Endothelial cell of umbilical vein (primary cell): ENCODE measurements around the gene GMPR2. TPM values are rescaled to one million over a fixed set of nuclear protein-coding genes. Genes with fewer than 3 reads are reported as not detected.

Experiments
- BruUV-seq: library from RNA; stranded (reverse); fragments of 400-500 nt; replicated peaks from 2 replicates; lab custom pipeline; 2021; lab: Mats Ljungman, UMichigan
- CTCF ChIA-PET: fragments of 300-600, 350-600 bp; sonication (Branson Sonifier 250); formaldehyde crosslinking; loops from one replicate; lab custom pipeline; 2021; ENCODE audit warnings: antibody characterized with exemption, inconsistent platforms; lab: Charles Lee
- POLR2A ChIA-PET: fragments of 300-600, 350-600 bp; sonication (Branson Sonifier 250); formaldehyde crosslinking; loops from one replicate; lab custom pipeline; 2021; ENCODE audit warnings: antibody characterized with exemption, inconsistent platforms; lab: Charles Lee
- DNase-seq: peaks from one replicate; pipeline ENCODE4 v3.0.0-alpha.2; 2011; ENCODE audit warnings: low read depth, low spot score
- FAIRE-seq: peaks from 2 replicates; lab custom pipeline; 2011; peaks lifted over from hg19 to GRCh38; lab: Jason Lieb, UNC
- H2AFZ ChIP-seq: 2 replicates; pipeline ENCODE4 v1.6.0; 2012; ENCODE audit warnings: low read depth, low read length, control low read depth, inconsistent platforms
- H3K27ac ChIP-seq: 2 replicates; pipeline ENCODE4 v1.5.1; 2011; ENCODE audit warnings: low read depth, mild to moderate bottlenecking, control low read depth, low read length, moderate library complexity; ENCODE audit not compliant: insufficient read depth
- H3K27me3 ChIP-seq, 2 experiments: 2 replicates each; pipeline versions ENCODE4 v1.6.0 to v1.6.1; 2011; ENCODE audit warnings: low read length in 2 of 2, mixed read lengths in 1 of 2; ENCODE audit not compliant: control insufficient read depth in 2 of 2, insufficient read depth in 2 of 2
- H3K36me3 ChIP-seq, 2 experiments: 2 replicates in 1 of 2; 3 replicates in 1 of 2; pipeline ENCODE4 v1.5.1; 2011; ENCODE audit warnings: low read length in 2 of 2, mild to moderate bottlenecking in 1 of 2, moderate library complexity in 1 of 2; ENCODE audit not compliant: control insufficient read depth in 2 of 2, insufficient read depth in 2 of 2; ENCODE audit errors: extremely low read depth in 1 of 2
- H3K4me1 ChIP-seq: 3 replicates; pipeline ENCODE4 v1.5.1; 2011; ENCODE audit warnings: mild to moderate bottlenecking, low read length; ENCODE audit not compliant: control insufficient read depth, insufficient read depth; ENCODE audit errors: extremely low read depth
- H3K4me2 ChIP-seq: 2 replicates; pipeline ENCODE4 v1.6.1; 2011; ENCODE audit warnings: low read length, control low read depth, mixed read lengths; ENCODE audit not compliant: insufficient read depth
- H3K4me3 ChIP-seq, 3 experiments: fragments of 200-600 bp in 1 of 3; sonication (generic), shearing (Covaris generic) in 1 of 3; replicated peaks in 1 of 3; 2 replicates each; pipeline ENCODE4 v1.5.1; 2011 to 2016; ENCODE audit warnings: control low read depth in 3 of 3, low read length in 3 of 3, mild to moderate bottlenecking in 2 of 3, inconsistent platforms in 1 of 3, low read depth in 1 of 3, moderate library complexity in 1 of 3; ENCODE audit not compliant: insufficient read depth in 1 of 3
- H3K79me2 ChIP-seq: 2 replicates; pipeline ENCODE4 v1.6.0; 2012; ENCODE audit warnings: low read length, inconsistent platforms; ENCODE audit not compliant: control insufficient read depth, insufficient read depth
- H3K9ac ChIP-seq: replicated peaks from 2 replicates; pipeline ENCODE3; 2011; ENCODE audit warnings: low read length, control low read depth; ENCODE audit not compliant: insufficient read depth; ENCODE audit errors: extremely low read depth
- H3K9me1 ChIP-seq: replicated peaks from 3 replicates; pipeline ENCODE4 v1.6.0; 2011; ENCODE audit warnings: mild to moderate bottlenecking, low read length; ENCODE audit not compliant: control insufficient read depth, insufficient read depth; ENCODE audit errors: extremely low read depth
- H3K9me3 ChIP-seq: replicated peaks from 2 replicates; pipeline ENCODE4 v1.5.1; 2012; ENCODE audit warnings: low read length, inconsistent platforms; ENCODE audit not compliant: control insufficient read depth, insufficient read depth
- H4K20me1 ChIP-seq: replicated peaks from 2 replicates; pipeline ENCODE3; 2011; ENCODE audit warnings: mild to moderate bottlenecking, low read length; ENCODE audit not compliant: control insufficient read depth, insufficient read depth; ENCODE audit errors: extremely low read depth
- CTCF ChIP-seq, 2 donors: IDR thresholded peaks; 1 replicate in 1 of 2; 2 replicates in 1 of 2; pipeline ENCODE4 v1.5.1; 2011; ENCODE audit warnings: low read length in 2 of 2, mild to moderate bottlenecking in 2 of 2, moderate library complexity in 2 of 2, control low read depth in 1 of 2, inconsistent platforms in 1 of 2, low read depth in 1 of 2; ENCODE audit not compliant: insufficient read depth in 1 of 2; ENCODE audit errors: extremely low read depth in 1 of 2
- EZH2 ChIP-seq: IDR thresholded peaks from 2 replicates; pipeline ENCODE4 v1.6.1; 2012; ENCODE audit warnings: borderline replicate concordance, low read depth, mild to moderate bottlenecking, moderate library complexity, low read length, inconsistent platforms; ENCODE audit not compliant: severe bottlenecking
- FOS ChIP-seq: IDR thresholded peaks from 2 replicates; pipeline ENCODE4 v1.6.1; 2011; ENCODE audit warnings: mild to moderate bottlenecking, low read length, moderate library complexity, borderline replicate concordance; ENCODE audit not compliant: insufficient read depth
- GATA2 ChIP-seq: IDR thresholded peaks from 2 replicates; pipeline ENCODE4 v1.7.0; 2011; ENCODE audit warnings: low read depth, mild to moderate bottlenecking, moderate library complexity, mixed read lengths, low read length; ENCODE audit not compliant: insufficient read length, insufficient read depth
- JUN ChIP-seq: IDR thresholded peaks from 2 replicates; pipeline ENCODE4 v1.6.1; 2011; ENCODE audit warnings: borderline replicate concordance, low read depth; ENCODE audit not compliant: insufficient read length, insufficient read depth
- MAX ChIP-seq: IDR thresholded peaks from 2 replicates; pipeline ENCODE4 v1.6.1; 2011; ENCODE audit not compliant: insufficient read depth, insufficient read length
- MYC ChIP-seq: IDR thresholded peaks from one replicate; pipeline ENCODE4 v1.6.1; 2011; ENCODE audit warnings: mild to moderate bottlenecking, low read depth, low read length
- POLR2A ChIP-seq: IDR thresholded peaks from 2 replicates; pipeline ENCODE4 v1.6.1; 2012; ENCODE audit warnings: low read depth, mild to moderate bottlenecking, control low read depth, low read length
- POLR2AphosphoS5 ChIP-seq: IDR thresholded peaks from 2 replicates; pipeline ENCODE4 v1.6.1; 2012; ENCODE audit warnings: low read depth, mild to moderate bottlenecking, control low read depth, low read length, moderate library complexity; ENCODE audit not compliant: insufficient read depth
- dilution Hi-C: fragments of 300-500 bp; cut with MboI; formaldehyde crosslinking; loops from one replicate; pipeline ENCODE4 v1.15.0; 2019; ENCODE audit warnings: low sequenced_read_pairs; ENCODE audit not compliant: extremely low pct_ligation_motif_present
- intact Hi-C: fragments of 100-400 bp; cut with micrococcal nuclease; formaldehyde crosslinking; loops from one replicate; pipeline ENCODE4 v1.10.0; 2022
- polyA plus RNA-seq, 4 experiments: library from polyadenylated mRNA; depleted of rRNA in 3 of 4; stranded (reverse) in 3 of 4; unstranded in 1 of 4; fragments of >200 nt; gene quantifications; 2 replicates each; pipeline versions ENCODE4 v1.2.1 to v1.2.3, GENCODE V29; 2011 to 2012; ENCODE audit warnings: missing spikeins in 1 of 4
- total RNA-seq: library from RNA; stranded (reverse); gene quantifications from 2 replicates; pipeline ENCODE4 v1.2.3, GENCODE V29; 2021

GMPR2 gene
- total and polyA plus RNA-seq, 2 donors (not counting 3 experiments of a cell fraction or from before 2014, with no cell fraction given) = 58.1 to 61.8 TPM

DNA sequence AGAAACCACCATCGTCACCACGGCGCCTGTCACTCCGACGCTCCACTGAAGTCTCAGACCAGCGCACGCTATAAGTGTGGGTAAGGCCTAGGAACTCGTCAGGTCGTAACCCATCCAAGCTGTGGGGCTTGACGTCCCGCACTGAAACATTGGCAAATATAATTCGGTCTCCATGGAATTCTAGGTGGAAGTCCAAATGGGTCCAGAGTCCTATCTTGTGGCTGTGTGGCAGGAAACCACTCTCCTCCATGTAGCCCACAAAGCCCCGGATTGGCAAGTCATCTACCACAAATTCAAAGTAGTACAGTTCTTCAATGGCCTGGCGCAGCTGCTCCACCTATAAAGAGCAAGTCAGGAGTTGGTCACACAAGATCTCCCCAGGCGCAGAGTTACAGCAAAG lies 39.8 kb upstream of the GMPR2 start:
- peaks cover 5 to 18% of the 10 kb centered on the region in 2 experiments for H3K36me3 ChIP-seq
- H3K9me3 ChIP-seq = no peaks in the 10 kb centered on the region
- H3K79me2 ChIP-seq = peaks cover 37% of the 10 kb centered on the region
- no peak overlapping the region for H3K4me3 ChIP-seq
- dilution Hi-C loops (no loop called here), intact Hi-C loops (no loop called here)
- H3K9me1 ChIP-seq = no peaks in the 10 kb centered on the region
- BruUV-seq = no TSS peak
- FAIRE-seq = no peak
- no peak overlapping the region for H3K4me2 ChIP-seq
- H3K4me1 ChIP-seq = peaks cover 17% of the 10 kb centered on the region
- no peak overlapping the region for H3K27ac ChIP-seq
- ChIA-PET CTCF (no interaction called here), POLR2A (no interaction called here)
- H3K27me3 ChIP-seq = no peaks in the 10 kb centered on the region
- H4K20me1 ChIP-seq = no peaks in the 10 kb centered on the region
- no peak overlapping the region for H3K9ac ChIP-seq
- H2AFZ ChIP-seq = no peak overlapping the region
- no peak for DNase-seq
- no peak for TF ChIP-seq JUN
- TF ChIP-seq CTCF (IDR thresholded peaks at IDR 0.05; ENCODE audit: extremely low read depth in 1 of 2, insufficient read depth in 1 of 2, low read depth in 1 of 2, low read length in 2 of 2) = no peak
- no peak for TF ChIP-seq EZH2
- no peak for TF ChIP-seq MYC
- no peak for TF ChIP-seq GATA2
- no peak for TF ChIP-seq FOS
- no peak for TF ChIP-seq POLR2AphosphoS5
- TF ChIP-seq MAX = no peak
- TF ChIP-seq POLR2A = no peak
